Peyer's patch (tissue), 4 donors: ENCODE results near the gene CTBP2.

Source experiments
- CTCF ChIP-seq, 6 experiments: fragments of 450-650 bp in 4 of 6; fragments of 200-600 bp in 2 of 6; sonication (generic) in 1 of 6; IDR thresholded peaks; one replicate each; pipeline ENCODE4 v1.5.1; 2017 to 2019; ENCODE audit warnings: antibody characterized with exemption in 6 of 6, mild to moderate bottlenecking in 3 of 6, moderate library complexity in 1 of 6
- POLR2A ChIP-seq, 2 donors: fragments of 450-650 bp; IDR thresholded peaks; one replicate each; pipeline ENCODE4 v1.5.1; 2017; ENCODE audit warnings: antibody characterized with exemption in 2 of 2, mild to moderate bottlenecking in 2 of 2, moderate library complexity in 2 of 2

GRCh38 chr10:125002423-125003145, 157.8 kb downstream of the CTBP2 start:
- no peak for TF ChIP-seq CTCF (IDR thresholded peaks at IDR 0.05)
- no peak for TF ChIP-seq POLR2A (IDR thresholded peaks at IDR 0.05)
